Measurements from ENCODE around the gene LMCD1.

The LMCD1 gene

DNA sequence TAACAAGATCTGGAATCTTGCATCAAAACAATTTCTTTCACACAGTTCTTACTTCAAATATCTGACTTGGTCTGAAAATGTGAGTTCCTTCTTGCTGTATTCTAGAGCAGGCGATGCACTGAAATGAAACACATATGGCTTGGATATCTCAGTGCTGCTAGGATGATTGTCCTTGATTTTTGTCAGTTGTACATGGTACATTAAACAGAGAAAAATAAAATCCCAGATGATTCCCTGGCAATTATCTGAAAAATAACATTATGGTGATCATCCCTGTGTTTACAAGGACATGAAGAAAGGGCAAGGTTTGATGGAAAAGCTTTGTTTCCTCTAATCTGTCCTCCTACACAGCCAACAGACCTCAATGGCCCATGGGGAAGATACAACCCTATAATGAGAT is 10.6 kb downstream of the LMCD1 start:
- H3K4me3 ChIP-seq (ENCODE audit: low read length) = no peak overlapping the region
- H3K27ac ChIP-seq (ENCODE audit: low read length) = no peak overlapping the region
- no peak overlapping the region for H3K9ac ChIP-seq (ENCODE audit: low read length)
- H3K27me3 ChIP-seq (ENCODE audit: control insufficient read depth, insufficient read depth, low read length) = no peaks in the 10 kb centered on the region
- H3K36me3 ChIP-seq (ENCODE audit: control insufficient read depth, low read depth, low read length) = no peaks in the 10 kb centered on the region
- H3K9me3 ChIP-seq (ENCODE audit: control insufficient read depth, low read depth, low read length) = no peaks in the 10 kb centered on the region
- no peaks in the 10 kb centered on the region for H3K4me1 ChIP-seq (ENCODE audit: control insufficient read depth, low read depth, low read length)

DNA sequence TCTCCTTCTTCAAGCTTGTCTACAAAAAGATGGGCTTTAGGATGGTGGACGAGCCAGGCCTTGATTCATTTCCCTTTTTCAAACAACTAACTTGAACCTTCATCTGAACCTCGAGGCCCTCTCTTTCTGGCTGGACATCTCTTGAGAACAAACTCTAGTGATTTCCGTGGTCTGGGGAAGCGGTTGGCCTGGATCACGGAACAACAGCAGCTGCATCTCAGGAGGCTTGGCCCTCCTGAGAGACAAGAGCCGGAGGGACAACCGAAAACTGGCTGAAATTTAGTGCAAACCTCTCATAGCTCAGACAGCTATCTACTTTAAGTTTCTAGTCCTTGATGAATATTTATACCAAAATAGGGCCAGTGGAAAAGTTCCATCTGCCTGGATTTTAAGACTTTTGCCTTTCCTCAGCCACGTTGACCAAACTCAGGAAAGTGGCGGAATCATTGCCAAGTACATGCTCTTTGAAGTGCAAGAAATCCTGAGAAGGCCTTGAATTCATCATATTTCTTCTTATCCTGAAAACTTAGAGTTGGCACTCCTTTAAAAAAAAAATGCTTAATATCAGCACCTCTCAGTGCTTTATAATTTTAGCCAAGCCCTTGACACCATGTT is 14.5 kb downstream of the LMCD1 start:
- Histone ChIP-seq H3K27ac (ENCODE audit: low read length) (no peak overlapping the region), H3K27me3 (ENCODE audit: control insufficient read depth, insufficient read depth, low read length) (no peaks in the 10 kb centered on the region), H3K9ac (ENCODE audit: low read length) (no peak overlapping the region), H3K36me3 (ENCODE audit: control insufficient read depth, low read depth, low read length) (no peaks in the 10 kb centered on the region), H3K9me3 (ENCODE audit: control insufficient read depth, low read depth, low read length) (no peaks in the 10 kb centered on the region), H3K4me1 (ENCODE audit: control insufficient read depth, low read depth, low read length) (peaks cover 21% of the 10 kb centered on the region), H3K4me3 (ENCODE audit: low read length) (no peak overlapping the region)

- Histone ChIP-seq H3K36me3 (ENCODE audit: control insufficient read depth, low read depth, low read length) (no peaks in the 10 kb centered on the region), H3K9me3 (ENCODE audit: control insufficient read depth, low read depth, low read length) (no peaks in the 10 kb centered on the region), H3K4me3 (ENCODE audit: low read length) (no peak overlapping the region), H3K27ac (ENCODE audit: low read length) (no peak overlapping the region), H3K4me1 (ENCODE audit: control insufficient read depth, low read depth, low read length) (peaks cover 21% of the 10 kb centered on the region), H3K27me3 (ENCODE audit: control insufficient read depth, insufficient read depth, low read length) (no peaks in the 10 kb centered on the region), H3K9ac (ENCODE audit: low read length) (no peak overlapping the region)
These were observed 15.2 kb downstream of the LMCD1 start for GRCh38 chr3:8516783-8517182.

DNA sequence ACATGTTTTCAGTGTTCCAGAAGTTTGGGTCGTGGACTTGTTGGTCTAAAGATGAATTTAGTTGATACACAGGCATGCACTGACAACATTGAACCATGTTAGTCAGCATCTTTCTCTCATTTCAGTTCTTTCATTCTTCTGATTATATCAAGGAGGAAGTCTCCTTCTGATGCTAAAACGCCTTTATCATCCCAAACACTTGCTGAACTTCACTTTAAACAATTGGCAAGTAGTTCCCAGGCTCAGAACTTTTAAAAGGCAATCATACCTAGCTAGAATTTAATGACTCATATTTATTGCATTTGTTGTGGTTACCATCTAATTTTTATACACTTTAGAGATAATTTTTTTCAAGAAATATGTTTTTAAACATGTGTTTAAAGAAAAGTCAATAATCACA is 15.9 kb downstream of the LMCD1 start:
- no peak overlapping the region for H3K9ac ChIP-seq (ENCODE audit: low read length)
- no peak overlapping the region for H3K4me3 ChIP-seq (ENCODE audit: low read length)
- H3K27me3 ChIP-seq (ENCODE audit: control insufficient read depth, insufficient read depth, low read length) = no peaks in the 10 kb centered on the region
- no peaks in the 10 kb centered on the region for H3K9me3 ChIP-seq (ENCODE audit: control insufficient read depth, low read depth, low read length)
- no peaks in the 10 kb centered on the region for H3K36me3 ChIP-seq (ENCODE audit: control insufficient read depth, low read depth, low read length)
- H3K4me1 ChIP-seq (ENCODE audit: control insufficient read depth, low read depth, low read length) = peaks cover 21% of the 10 kb centered on the region
- H3K27ac ChIP-seq (ENCODE audit: low read length) = no peak overlapping the region

GRCh38 chr3:8518138-8518537 is 16.5 kb downstream of the LMCD1 start:
- no peak overlapping the region for H3K4me3 ChIP-seq (ENCODE audit: low read length)
- no peaks in the 10 kb centered on the region for H3K36me3 ChIP-seq (ENCODE audit: control insufficient read depth, low read depth, low read length)
- no peaks in the 10 kb centered on the region for H3K9me3 ChIP-seq (ENCODE audit: control insufficient read depth, low read depth, low read length)
- H3K27me3 ChIP-seq (ENCODE audit: control insufficient read depth, insufficient read depth, low read length) = no peaks in the 10 kb centered on the region
- H3K4me1 ChIP-seq (ENCODE audit: control insufficient read depth, low read depth, low read length) = peaks cover 21% of the 10 kb centered on the region
- H3K9ac ChIP-seq (ENCODE audit: low read length) = no peak overlapping the region
- no peak overlapping the region for H3K27ac ChIP-seq (ENCODE audit: low read length)

GRCh38 chr3:8519156-8519555 is 17.5 kb downstream of the LMCD1 start:
- H3K4me3 ChIP-seq (ENCODE audit: low read length) = no peak overlapping the region
- H3K9ac ChIP-seq (ENCODE audit: low read length) = no peak overlapping the region
- no peaks in the 10 kb centered on the region for H3K9me3 ChIP-seq (ENCODE audit: control insufficient read depth, low read depth, low read length)
- peaks cover 21% of the 10 kb centered on the region for H3K4me1 ChIP-seq (ENCODE audit: control insufficient read depth, low read depth, low read length)
- H3K27ac ChIP-seq (ENCODE audit: low read length) = no peak overlapping the region
- no peaks in the 10 kb centered on the region for H3K36me3 ChIP-seq (ENCODE audit: control insufficient read depth, low read depth, low read length)
- H3K27me3 ChIP-seq (ENCODE audit: control insufficient read depth, insufficient read depth, low read length) = no peaks in the 10 kb centered on the region

DNA sequence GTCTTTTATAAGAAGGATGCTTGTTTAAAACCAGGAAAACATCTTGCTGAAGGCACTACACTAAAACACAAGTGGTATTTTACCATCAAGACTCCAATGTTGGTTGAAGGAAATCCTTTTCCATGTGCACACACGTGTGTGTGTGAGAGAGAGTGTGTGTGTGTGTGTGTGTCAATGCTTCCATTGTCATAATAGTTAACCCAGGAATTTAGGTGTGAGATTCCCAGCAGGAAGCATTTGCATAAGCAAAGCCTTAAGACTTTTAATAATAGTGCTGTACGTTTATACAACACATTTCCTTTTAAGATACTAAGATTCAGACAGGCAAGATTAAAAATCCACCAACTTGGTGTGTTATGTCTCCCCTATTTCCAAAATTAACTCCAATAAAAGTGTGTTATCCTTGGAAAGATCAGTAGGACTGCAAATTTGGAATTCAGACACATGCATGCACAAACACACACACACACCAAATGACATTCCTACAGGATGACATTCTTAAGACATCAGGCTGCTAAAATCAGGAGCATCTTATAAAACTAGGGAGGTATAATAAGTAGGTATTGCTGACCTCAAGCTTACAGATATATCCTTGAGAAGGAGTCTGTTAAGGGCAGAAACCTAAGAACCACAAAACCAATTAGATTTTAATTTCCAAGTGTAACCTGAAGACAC is 18.3 kb downstream of the LMCD1 start:
- Histone ChIP-seq H3K27ac (ENCODE audit: low read length) (no peak overlapping the region), H3K36me3 (ENCODE audit: control insufficient read depth, low read depth, low read length) (no peaks in the 10 kb centered on the region), H3K4me1 (ENCODE audit: control insufficient read depth, low read depth, low read length) (peaks cover 21% of the 10 kb centered on the region), H3K9ac (ENCODE audit: low read length) (no peak overlapping the region), H3K4me3 (ENCODE audit: low read length) (no peak overlapping the region), H3K9me3 (ENCODE audit: control insufficient read depth, low read depth, low read length) (no peaks in the 10 kb centered on the region), H3K27me3 (ENCODE audit: control insufficient read depth, insufficient read depth, low read length) (no peaks in the 10 kb centered on the region)

DNA sequence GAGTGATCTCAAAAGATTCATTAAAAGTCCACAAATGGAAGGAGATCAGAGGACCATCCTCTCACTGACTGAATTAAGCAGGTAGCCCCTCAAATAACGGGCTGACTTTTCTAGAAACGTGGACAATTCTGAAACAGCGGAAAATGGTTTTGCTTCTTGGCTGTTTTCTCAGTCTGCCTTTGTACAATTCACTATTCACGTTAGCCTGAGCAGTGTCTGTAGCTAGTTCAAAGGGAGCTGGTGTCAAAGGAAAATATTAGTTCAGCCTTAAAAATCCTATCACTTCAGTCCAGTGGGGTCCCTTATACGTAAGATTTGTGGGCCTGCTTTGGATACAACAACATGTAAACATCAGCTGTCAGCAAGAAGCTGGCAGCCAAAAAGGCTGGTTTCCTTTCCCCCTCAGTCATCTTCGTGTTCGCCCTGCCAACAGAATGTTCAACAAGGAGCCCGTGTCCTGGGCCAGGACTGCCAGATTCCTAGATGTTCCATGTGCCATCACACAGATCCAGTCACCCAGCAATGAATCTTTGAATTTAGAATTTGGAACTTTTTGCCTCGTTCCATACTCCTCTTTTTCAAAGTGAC is 19.3 kb downstream of the LMCD1 start:
- Histone ChIP-seq H3K9me3 (ENCODE audit: control insufficient read depth, low read depth, low read length) (no peaks in the 10 kb centered on the region), H3K4me1 (ENCODE audit: control insufficient read depth, low read depth, low read length) (peaks cover 21% of the 10 kb centered on the region), H3K36me3 (ENCODE audit: control insufficient read depth, low read depth, low read length) (no peaks in the 10 kb centered on the region), H3K4me3 (ENCODE audit: low read length) (no peak overlapping the region), H3K9ac (ENCODE audit: low read length) (no peak overlapping the region), H3K27me3 (ENCODE audit: control insufficient read depth, insufficient read depth, low read length) (no peaks in the 10 kb centered on the region), H3K27ac (ENCODE audit: low read length) (no peak overlapping the region)

DNA sequence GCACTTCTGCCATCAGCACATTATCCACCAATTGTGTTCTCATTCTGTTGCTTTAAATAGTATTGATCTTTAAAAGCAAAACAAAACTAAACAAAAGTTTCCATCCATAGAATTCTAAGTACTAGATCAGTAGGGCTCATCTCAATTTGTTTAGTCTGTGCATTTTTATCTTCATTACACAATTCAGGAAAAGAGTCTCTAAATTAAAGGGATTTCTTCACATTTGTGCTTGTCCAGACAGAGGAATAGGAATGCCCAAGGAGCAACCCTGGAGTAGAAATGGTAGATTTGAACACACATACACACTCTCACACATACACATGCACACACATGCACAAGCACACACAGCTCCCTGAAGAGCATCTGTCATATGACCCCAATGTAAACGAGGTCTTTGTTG is 21.4 kb downstream of the LMCD1 start:
- Histone ChIP-seq H3K4me3 (ENCODE audit: low read length) (no peak overlapping the region), H3K4me1 (ENCODE audit: control insufficient read depth, low read depth, low read length) (peaks cover 19% of the 10 kb centered on the region), H3K27ac (ENCODE audit: low read length) (no peak overlapping the region), H3K36me3 (ENCODE audit: control insufficient read depth, low read depth, low read length) (no peaks in the 10 kb centered on the region), H3K9ac (ENCODE audit: low read length) (no peak overlapping the region), H3K27me3 (ENCODE audit: control insufficient read depth, insufficient read depth, low read length) (no peaks in the 10 kb centered on the region), H3K9me3 (ENCODE audit: control insufficient read depth, low read depth, low read length) (no peaks in the 10 kb centered on the region)

DNA sequence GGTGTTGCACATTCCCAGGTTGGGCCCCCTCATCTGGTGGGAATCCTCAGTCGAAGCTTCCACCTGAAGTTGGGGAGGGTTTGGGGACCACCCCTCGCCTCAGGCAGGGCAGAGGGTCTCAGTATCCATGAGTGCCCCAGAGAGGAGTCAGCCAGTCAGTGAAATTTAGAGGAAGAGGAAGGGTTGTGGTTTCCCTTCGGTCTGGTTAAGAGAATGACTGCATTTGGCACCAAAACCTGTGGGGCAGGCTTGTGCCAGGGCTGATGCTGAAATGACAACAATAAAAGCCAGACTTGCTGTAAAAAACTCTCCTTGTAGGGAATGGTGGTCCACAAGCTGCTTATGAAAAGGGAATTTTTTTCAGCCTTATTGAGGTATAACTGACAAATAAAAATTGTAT is 22.6 kb downstream of the LMCD1 start:
- Histone ChIP-seq H3K9ac (ENCODE audit: low read length) (no peak overlapping the region), H3K36me3 (ENCODE audit: control insufficient read depth, low read depth, low read length) (no peaks in the 10 kb centered on the region)

GRCh38 chr3:8524656-8525399 is 23.2 kb downstream of the LMCD1 start:
- Histone ChIP-seq H3K9me3 (ENCODE audit: control insufficient read depth, low read depth, low read length) (no peaks in the 10 kb centered on the region), H3K4me3 (ENCODE audit: low read length) (no peak overlapping the region), H3K27ac (ENCODE audit: low read length) (no peak overlapping the region), H3K9ac (ENCODE audit: low read length) (no peak overlapping the region), H3K36me3 (ENCODE audit: control insufficient read depth, low read depth, low read length) (no peaks in the 10 kb centered on the region), H3K4me1 (ENCODE audit: control insufficient read depth, low read depth, low read length) (peaks cover 13% of the 10 kb centered on the region), H3K27me3 (ENCODE audit: control insufficient read depth, insufficient read depth, low read length) (no peaks in the 10 kb centered on the region)

More for the DNA sequence above, 22.6 kb downstream of the LMCD1 start:
- H3K4me3 ChIP-seq (ENCODE audit: low read length) = no peak overlapping the region
- H3K27me3 ChIP-seq (ENCODE audit: control insufficient read depth, insufficient read depth, low read length) = no peaks in the 10 kb centered on the region
- peaks cover 17% of the 10 kb centered on the region for H3K4me1 ChIP-seq (ENCODE audit: control insufficient read depth, low read depth, low read length)
- H3K27ac ChIP-seq (ENCODE audit: low read length) = no peak overlapping the region
- H3K9me3 ChIP-seq (ENCODE audit: control insufficient read depth, low read depth, low read length) = no peaks in the 10 kb centered on the region

All from iPS-18a (cell line).